KMS-11 (cell line): ENCODE results near the gene SCGB1A1.

Experiments
- H2AFZ ChIP-seq: fragments of 200-600 bp; sonication (generic); 2 replicates; pipeline ENCODE4 v1.6.1; 2016; ENCODE audit warnings: antibody characterized with exemption, mixed run types, low read depth
- H3K27ac ChIP-seq: fragments of 200-600 bp; sonication (generic); 2 replicates; pipeline ENCODE4 v1.6.1; 2016; ENCODE audit warnings: mild to moderate bottlenecking, mixed run types
- H3K27me3 ChIP-seq: fragments of 200-600 bp; sonication (generic); 2 replicates; pipeline ENCODE4 v1.6.1; 2017; ENCODE audit warnings: mild to moderate bottlenecking, low read depth, mixed run types, moderate library complexity; ENCODE audit not compliant: insufficient read depth
- H3K36me3 ChIP-seq: fragments of 200-600 bp; sonication (generic); 2 replicates; pipeline ENCODE4 v1.6.1; 2017; ENCODE audit warnings: mild to moderate bottlenecking, mixed run types; ENCODE audit not compliant: insufficient read depth
- H3K4me1 ChIP-seq: fragments of 200-600 bp; sonication (generic); 2 replicates; pipeline ENCODE4 v1.6.1; 2016; ENCODE audit warnings: mild to moderate bottlenecking, low read depth, mixed run types; ENCODE audit not compliant: poor library complexity, severe bottlenecking
- H3K4me2 ChIP-seq: fragments of 200-600 bp; sonication (generic); 2 replicates; pipeline ENCODE4 v1.7.0; 2016; ENCODE audit warnings: mild to moderate bottlenecking, mixed run types
- H3K4me3 ChIP-seq: fragments of 200-600 bp; sonication (generic); IDR thresholded peaks from 2 replicates; pipeline ENCODE4 v1.6.1; 2017; ENCODE audit warnings: low read depth, low read length, mixed read lengths; ENCODE audit not compliant: insufficient read depth
- H3K79me2 ChIP-seq: fragments of 200-600 bp; sonication (generic); 2 replicates; pipeline ENCODE4 v1.6.1; 2016; ENCODE audit warnings: low read depth, mixed run types; ENCODE audit not compliant: insufficient read depth
- H3K9ac ChIP-seq: fragments of 200-600 bp; sonication (generic); 2 replicates; pipeline ENCODE4 v1.6.1; 2016; ENCODE audit warnings: mild to moderate bottlenecking, mixed run types
- H4K20me1 ChIP-seq: fragments of 200-600 bp; sonication (generic); 2 replicates; pipeline ENCODE4 v1.6.1; 2016; ENCODE audit warnings: mild to moderate bottlenecking, mixed run types; ENCODE audit not compliant: insufficient read depth
- CTCF ChIP-seq: fragments of 200-600 bp; sonication (generic); conservative IDR thresholded peaks from 2 replicates; pipeline ENCODE4 v1.6.1; 2017; ENCODE audit warnings: low read depth, mild to moderate bottlenecking, antibody characterized with exemption, low read length, moderate library complexity, mixed read lengths

SCGB1A1 gene

GRCh38 chr11:62452261-62452660 lies 33.4 kb downstream of the SCGB1A1 start:
- H3K27ac ChIP-seq: no peak overlapping the region
- H3K9ac ChIP-seq: no peak overlapping the region
- H3K79me2 ChIP-seq: no peaks in the 10 kb centered on the region
- H3K4me1 ChIP-seq: peaks cover 84% of the 10 kb centered on the region
- H2AFZ ChIP-seq: no peak overlapping the region
- H3K4me2 ChIP-seq: no peak overlapping the region
- no peaks in the 10 kb centered on the region for H3K36me3 ChIP-seq
- TF ChIP-seq CTCF: no peak
- no peaks in the 10 kb centered on the region for H3K27me3 ChIP-seq
- H3K4me3 ChIP-seq: no peak overlapping the region
- no peaks in the 10 kb centered on the region for H4K20me1 ChIP-seq

- Histone ChIP-seq H3K9ac (no peak overlapping the region), H3K36me3 (no peaks in the 10 kb centered on the region), H3K4me3 (no peak overlapping the region), H3K27ac (no peak overlapping the region), H2AFZ (no peak overlapping the region), H3K4me2 (no peak overlapping the region), H3K27me3 (no peaks in the 10 kb centered on the region), H3K4me1 (peaks cover 85% of the 10 kb centered on the region), H3K79me2 (no peaks in the 10 kb centered on the region), H4K20me1 (no peaks in the 10 kb centered on the region)
- TF ChIP-seq CTCF: no peak
Measured at GRCh38 chr11:62452839-62453468, 34.1 kb downstream of the SCGB1A1 start.

- peaks cover 87% of the 10 kb centered on the region for H3K4me1 ChIP-seq
- H2AFZ ChIP-seq: peak overlapping the region; percentile 59; the same call in 1 of the 2 replicates
- H3K36me3 ChIP-seq: no peaks in the 10 kb centered on the region
- H3K4me2 ChIP-seq: peak overlapping the region; percentile 72
- TF ChIP-seq CTCF: no peak
- H3K27me3 ChIP-seq: no peaks in the 10 kb centered on the region
- no peaks in the 10 kb centered on the region for H3K79me2 ChIP-seq
- H4K20me1 ChIP-seq: no peaks in the 10 kb centered on the region
- peak overlapping the region; percentile 29; the same call in 1 of the 2 replicates for H3K9ac ChIP-seq
- H3K4me3 ChIP-seq: no peak overlapping the region
- H3K27ac ChIP-seq: peak overlapping the region; percentile 85
Measured at GRCh38 chr11:62456630-62457029, 37.8 kb downstream of the SCGB1A1 start.

- Histone ChIP-seq H3K27ac (peak overlapping the region; percentile 85), H3K36me3 (no peaks in the 10 kb centered on the region), H3K27me3 (no peaks in the 10 kb centered on the region), H3K79me2 (no peaks in the 10 kb centered on the region), H3K4me3 (no peak overlapping the region), H3K4me2 (peak overlapping the region; percentile 72), H4K20me1 (no peaks in the 10 kb centered on the region), H3K4me1 (peaks cover 88% of the 10 kb centered on the region), H3K9ac (peak overlapping the region; percentile 29; the same call in 1 of the 2 replicates), H2AFZ (peak overlapping the region; percentile 59)
- no peak for TF ChIP-seq CTCF
Measured at GRCh38 chr11:62457478-62457877, 38.6 kb downstream of the SCGB1A1 start.
